Uterus (tissue), 2 donors: ENCODE results near the gene PTPRN2.
"Not testable (repeated sequence)": the region's sequence is repeated elsewhere in the genome, so short reads cannot be mapped to it uniquely, and the experiment has no call there.

Experiments used
- POLR2A ChIP-seq, 2 donors: fragments of 450-650 bp; IDR thresholded peaks; one replicate each; pipeline ENCODE4 v1.6.1; 2016; ENCODE audit warnings: antibody characterized with exemption in 2 of 2, mild to moderate bottlenecking in 1 of 2, moderate library complexity in 1 of 2
- TF ChIP-seq, protein P1 (sequence below), 4 experiments: fragments of 200-600 bp in 2 of 4; fragments of 450-650 bp in 2 of 4; sonication (generic) in 2 of 4; IDR thresholded peaks; one replicate each; pipeline ENCODE4 v1.5.1; 2016 to 2019; ENCODE audit warnings: antibody characterized with exemption in 4 of 4, mild to moderate bottlenecking in 2 of 4, moderate library complexity in 1 of 4

DNA sequence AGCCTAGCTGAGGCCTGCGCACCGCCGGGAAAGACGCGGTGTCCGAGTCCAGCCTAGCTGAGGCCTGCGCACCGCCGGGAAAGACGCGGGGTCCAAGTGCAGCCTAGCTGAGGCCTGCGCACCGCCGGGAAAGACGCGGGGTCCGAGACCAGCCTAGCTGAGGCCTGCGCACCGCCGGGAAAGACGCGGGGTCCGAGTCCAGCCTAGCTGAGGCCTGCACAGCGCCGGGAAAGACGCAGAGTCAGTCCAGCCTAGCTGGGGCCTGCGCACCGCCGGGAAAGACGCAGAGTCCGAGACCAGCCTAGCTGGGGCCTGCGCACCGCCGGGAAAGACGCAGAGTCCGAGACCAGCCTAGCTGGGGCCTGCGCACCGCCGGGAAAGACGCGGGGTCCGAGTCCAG lies 161.9 kb downstream of the PTPRN2 start:
- TF ChIP-seq, protein P1, sequence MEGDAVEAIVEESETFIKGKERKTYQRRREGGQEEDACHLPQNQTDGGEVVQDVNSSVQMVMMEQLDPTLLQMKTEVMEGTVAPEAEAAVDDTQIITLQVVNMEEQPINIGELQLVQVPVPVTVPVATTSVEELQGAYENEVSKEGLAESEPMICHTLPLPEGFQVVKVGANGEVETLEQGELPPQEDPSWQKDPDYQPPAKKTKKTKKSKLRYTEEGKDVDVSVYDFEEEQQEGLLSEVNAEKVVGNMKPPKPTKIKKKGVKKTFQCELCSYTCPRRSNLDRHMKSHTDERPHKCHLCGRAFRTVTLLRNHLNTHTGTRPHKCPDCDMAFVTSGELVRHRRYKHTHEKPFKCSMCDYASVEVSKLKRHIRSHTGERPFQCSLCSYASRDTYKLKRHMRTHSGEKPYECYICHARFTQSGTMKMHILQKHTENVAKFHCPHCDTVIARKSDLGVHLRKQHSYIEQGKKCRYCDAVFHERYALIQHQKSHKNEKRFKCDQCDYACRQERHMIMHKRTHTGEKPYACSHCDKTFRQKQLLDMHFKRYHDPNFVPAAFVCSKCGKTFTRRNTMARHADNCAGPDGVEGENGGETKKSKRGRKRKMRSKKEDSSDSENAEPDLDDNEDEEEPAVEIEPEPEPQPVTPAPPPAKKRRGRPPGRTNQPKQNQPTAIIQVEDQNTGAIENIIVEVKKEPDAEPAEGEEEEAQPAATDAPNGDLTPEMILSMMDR (IDR thresholded peaks at IDR 0.05): not testable (repeated sequence)
- not testable (repeated sequence) for TF ChIP-seq POLR2A (IDR thresholded peaks at IDR 0.05)
